ENCODE results near the gene SYT2. TPM values are rescaled to one million over a fixed set of nuclear protein-coding genes. Genes with fewer than 3 reads are reported as not detected.

The SYT2 gene
- total RNA-seq, 1 donor from 2014 or later, result not detected

- intact Hi-C loops (cut with micrococcal nuclease), result no loop called here
- Mint-ChIP-seq H3K27me3 (ENCODE audit: insufficient read depth) (peaks cover 3% of the 10 kb centered on the region), H3K36me3 (ENCODE audit: low read depth) (no peaks in the 10 kb centered on the region), H3K27ac (no peak overlapping the region), H3K4me3 (no peak overlapping the region), H3K9me3 (no peaks in the 10 kb centered on the region), H3K4me1 (ENCODE audit: low read depth) (no peaks in the 10 kb centered on the region)
- DNase-seq (ENCODE audit: low spot score), result no peak
These were observed 113.6 kb downstream of the SYT2 start for GRCh38 chr1:202596638-202597037.

DNA sequence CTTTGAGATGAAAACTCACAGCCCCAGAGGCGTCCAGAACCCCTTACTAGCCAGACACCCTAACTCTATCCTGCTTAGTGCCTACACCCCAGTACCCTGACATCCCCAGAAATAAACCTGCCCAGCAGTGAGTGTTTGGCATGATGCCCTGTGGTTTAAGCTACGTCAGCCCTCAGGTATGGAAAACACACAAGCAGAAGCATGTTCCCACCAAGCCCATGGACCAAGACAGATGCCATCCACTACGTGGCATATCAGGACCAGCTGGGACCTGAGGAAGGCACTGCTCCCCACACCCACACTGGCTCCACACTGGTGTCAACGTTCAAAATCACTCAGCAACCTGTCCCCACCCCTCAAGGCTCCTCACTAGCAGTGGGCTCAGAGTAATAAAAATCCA lies 116.4 kb downstream of the SYT2 start:
- no peak overlapping the region for H3K27ac Mint-ChIP-seq

DNA sequence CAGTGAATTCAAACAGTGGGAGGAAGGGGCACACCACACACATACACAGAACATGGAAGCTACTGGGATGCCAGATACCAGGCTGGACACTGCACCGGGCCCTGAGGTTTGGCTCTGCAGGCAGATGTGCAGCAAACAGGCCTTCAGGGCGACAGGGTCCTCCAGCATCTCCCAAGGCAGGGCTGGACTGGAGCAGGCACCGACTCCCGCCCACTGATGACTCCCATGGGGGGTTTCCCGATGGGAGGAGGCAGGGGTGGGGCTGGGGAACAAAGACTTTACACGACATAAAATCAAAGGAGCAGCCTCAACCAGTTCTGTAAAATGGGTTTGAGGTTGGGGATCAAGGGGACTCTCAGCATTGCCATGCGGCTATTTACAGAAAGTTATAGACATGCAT lies 118.1 kb downstream of the SYT2 start:
- no peak overlapping the region for H3K4me3 Mint-ChIP-seq
- no peaks in the 10 kb centered on the region for H3K36me3 Mint-ChIP-seq (ENCODE audit: low read depth)
- H3K9me3 Mint-ChIP-seq, result no peaks in the 10 kb centered on the region
- H3K4me1 Mint-ChIP-seq (ENCODE audit: low read depth), result no peaks in the 10 kb centered on the region
- H3K27me3 Mint-ChIP-seq (ENCODE audit: insufficient read depth), result no peaks in the 10 kb centered on the region
- DNase-seq (ENCODE audit: low spot score), result no peak
- no peak overlapping the region for H3K27ac Mint-ChIP-seq
- intact Hi-C loops (cut with micrococcal nuclease), result no loop called here

More for the DNA sequence above, 116.4 kb downstream of the SYT2 start:
- Mint-ChIP-seq H3K36me3 (ENCODE audit: low read depth) (no peaks in the 10 kb centered on the region), H3K27me3 (ENCODE audit: insufficient read depth) (peaks cover 3% of the 10 kb centered on the region), H3K9me3 (no peaks in the 10 kb centered on the region), H3K4me3 (no peak overlapping the region), H3K4me1 (ENCODE audit: low read depth) (no peaks in the 10 kb centered on the region)
- no peak for DNase-seq (ENCODE audit: low spot score)
- intact Hi-C loops (cut with micrococcal nuclease), result no loop called here

DNA sequence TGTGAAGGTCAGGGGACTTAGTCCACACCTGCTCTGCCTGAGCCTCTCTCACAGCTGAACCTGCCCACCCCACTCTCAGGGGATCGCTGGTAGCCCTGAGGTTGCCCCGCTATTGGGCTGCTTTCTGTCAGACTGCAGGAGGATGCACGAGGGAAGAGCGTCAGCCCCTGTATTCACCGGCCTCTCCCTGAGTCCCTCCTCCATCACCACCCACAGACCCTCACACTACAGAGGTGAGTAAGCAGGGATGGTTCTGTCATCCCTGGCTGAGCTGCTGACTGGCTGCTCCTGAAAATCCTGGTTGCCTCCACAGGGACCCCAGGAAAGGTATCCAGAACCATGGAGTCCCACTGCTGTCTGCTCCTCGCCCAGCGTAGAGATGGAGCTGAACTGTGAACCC lies 118.7 kb downstream of the SYT2 start:
- peaks cover 2% of the 10 kb centered on the region for H3K4me1 Mint-ChIP-seq (ENCODE audit: low read depth)
- no peaks in the 10 kb centered on the region for H3K9me3 Mint-ChIP-seq
- no peaks in the 10 kb centered on the region for H3K27me3 Mint-ChIP-seq (ENCODE audit: insufficient read depth)
- H3K36me3 Mint-ChIP-seq (ENCODE audit: low read depth), result no peaks in the 10 kb centered on the region
- no peak overlapping the region for H3K4me3 Mint-ChIP-seq
- H3K27ac Mint-ChIP-seq, result no peak overlapping the region
- DNase-seq (ENCODE audit: low spot score), result no peak
- intact Hi-C loops (cut with micrococcal nuclease), result no loop called here

- Mint-ChIP-seq H3K4me3 (no peak overlapping the region), H3K27me3 (ENCODE audit: insufficient read depth) (peaks cover 1% of the 10 kb centered on the region), H3K9me3 (no peaks in the 10 kb centered on the region), H3K36me3 (ENCODE audit: low read depth) (no peaks in the 10 kb centered on the region), H3K4me1 (ENCODE audit: low read depth) (peaks cover 7% of the 10 kb centered on the region), H3K27ac (no peak overlapping the region)
- no peak for DNase-seq (ENCODE audit: low spot score)
- intact Hi-C loops (cut with micrococcal nuclease), result no loop called here
These were observed 119.3 kb downstream of the SYT2 start for GRCh38 chr1:202590975-202591411.

GRCh38 chr1:202590126-202590525 lies 120.1 kb downstream of the SYT2 start:
- DNase-seq (ENCODE audit: low spot score), result no peak
- Mint-ChIP-seq H3K36me3 (ENCODE audit: low read depth) (no peaks in the 10 kb centered on the region), H3K27me3 (ENCODE audit: insufficient read depth) (peaks cover 1% of the 10 kb centered on the region), H3K4me1 (ENCODE audit: low read depth) (peaks cover 9% of the 10 kb centered on the region), H3K27ac (no peak overlapping the region), H3K4me3 (no peak overlapping the region), H3K9me3 (no peaks in the 10 kb centered on the region)
- intact Hi-C loops (cut with micrococcal nuclease), result no loop called here

- H3K4me1 Mint-ChIP-seq (ENCODE audit: low read depth), result peaks cover 9% of the 10 kb centered on the region
- H3K9me3 Mint-ChIP-seq, result no peaks in the 10 kb centered on the region
- intact Hi-C loops (cut with micrococcal nuclease), result no loop called here
- no peak for DNase-seq (ENCODE audit: low spot score)
- H3K36me3 Mint-ChIP-seq (ENCODE audit: low read depth), result no peaks in the 10 kb centered on the region
- H3K4me3 Mint-ChIP-seq, result no peak overlapping the region
- H3K27ac Mint-ChIP-seq, result no peak overlapping the region
- H3K27me3 Mint-ChIP-seq (ENCODE audit: insufficient read depth), result peaks cover 1% of the 10 kb centered on the region
These were observed 120.9 kb downstream of the SYT2 start for GRCh38 chr1:202589190-202589930.

GRCh38 chr1:202588503-202589189 lies 121.6 kb downstream of the SYT2 start:
- peaks cover 1% of the 10 kb centered on the region for H3K27me3 Mint-ChIP-seq (ENCODE audit: insufficient read depth)
- intact Hi-C loops (cut with micrococcal nuclease), result no loop called here
- no peaks in the 10 kb centered on the region for H3K9me3 Mint-ChIP-seq
- H3K4me1 Mint-ChIP-seq (ENCODE audit: low read depth), result peaks cover 9% of the 10 kb centered on the region
- H3K36me3 Mint-ChIP-seq (ENCODE audit: low read depth), result no peaks in the 10 kb centered on the region
- DNase-seq (ENCODE audit: low spot score), result no peak
- no peak overlapping the region for H3K4me3 Mint-ChIP-seq
- no peak overlapping the region for H3K27ac Mint-ChIP-seq

GRCh38 chr1:202587859-202588485 lies 122.3 kb downstream of the SYT2 start:
- H3K27ac Mint-ChIP-seq, result no peak overlapping the region

GRCh38 chr1:202586871-202587270 lies 123.4 kb downstream of the SYT2 start:
- Mint-ChIP-seq H3K27me3 (ENCODE audit: insufficient read depth) (peaks cover 1% of the 10 kb centered on the region), H3K4me3 (no peak overlapping the region), H3K36me3 (ENCODE audit: low read depth) (no peaks in the 10 kb centered on the region), H3K27ac (no peak overlapping the region), H3K9me3 (no peaks in the 10 kb centered on the region), H3K4me1 (ENCODE audit: low read depth) (peaks cover 9% of the 10 kb centered on the region)
- intact Hi-C loops (cut with micrococcal nuclease), result no loop called here
- DNase-seq (ENCODE audit: low spot score), result no peak

More at GRCh38 chr1:202587859-202588485, 122.3 kb downstream of the SYT2 start:
- H3K36me3 Mint-ChIP-seq (ENCODE audit: low read depth), result no peaks in the 10 kb centered on the region
- intact Hi-C loops (cut with micrococcal nuclease), result no loop called here
- no peak for DNase-seq (ENCODE audit: low spot score)
- no peak overlapping the region for H3K4me3 Mint-ChIP-seq
- H3K9me3 Mint-ChIP-seq, result no peaks in the 10 kb centered on the region
- H3K27me3 Mint-ChIP-seq (ENCODE audit: insufficient read depth), result peaks cover 1% of the 10 kb centered on the region
- H3K4me1 Mint-ChIP-seq (ENCODE audit: low read depth), result peaks cover 9% of the 10 kb centered on the region

- no peaks in the 10 kb centered on the region for H3K36me3 Mint-ChIP-seq (ENCODE audit: low read depth)
- H3K4me1 Mint-ChIP-seq (ENCODE audit: low read depth), result peaks cover 9% of the 10 kb centered on the region
- no peak overlapping the region for H3K4me3 Mint-ChIP-seq
- H3K9me3 Mint-ChIP-seq, result no peaks in the 10 kb centered on the region
- no peak for DNase-seq (ENCODE audit: low spot score)
- intact Hi-C loops (cut with micrococcal nuclease), result no loop called here
- peaks cover 1% of the 10 kb centered on the region for H3K27me3 Mint-ChIP-seq (ENCODE audit: insufficient read depth)
- no peak overlapping the region for H3K27ac Mint-ChIP-seq
These were observed 124.0 kb downstream of the SYT2 start for GRCh38 chr1:202586018-202586821.

DNA sequence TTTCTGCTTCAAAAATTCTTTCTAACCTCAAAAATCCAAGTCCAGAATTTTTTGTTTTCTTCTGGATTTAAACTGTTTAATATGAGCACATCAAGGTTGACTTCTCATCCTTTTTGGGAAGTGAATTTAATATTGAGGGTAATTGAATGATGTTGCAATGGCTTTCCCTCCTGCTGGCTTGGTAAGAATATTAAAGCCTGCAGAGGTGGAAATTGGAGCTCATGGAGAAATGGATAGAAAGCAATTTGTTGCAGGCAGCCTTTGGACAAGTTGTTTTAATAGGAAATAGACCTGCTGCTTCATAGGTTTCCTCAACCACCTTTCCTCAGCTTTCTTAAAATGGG lies 124.7 kb downstream of the SYT2 start:
- Mint-ChIP-seq H3K4me3 (no peak overlapping the region), H3K27ac (no peak overlapping the region), H3K27me3 (ENCODE audit: insufficient read depth) (peaks cover 1% of the 10 kb centered on the region), H3K36me3 (ENCODE audit: low read depth) (peaks cover 2% of the 10 kb centered on the region), H3K4me1 (ENCODE audit: low read depth) (peaks cover 9% of the 10 kb centered on the region), H3K9me3 (no peaks in the 10 kb centered on the region)
- no peak for DNase-seq (ENCODE audit: low spot score)
- intact Hi-C loops (cut with micrococcal nuclease), result no loop called here
